K562 (cell line): Measurements from ENCODE around the gene CD109. TPM values are rescaled to one million over a fixed set of nuclear protein-coding genes. Genes with fewer than 3 reads are reported as not detected.

ENCODE experiments used
- ATAC-seq: fragments of 200-7000 bp; cut with Tn5 transposase; 3 replicates; pipeline ENCODE4 v1.9.1; 2020; ENCODE audit warnings: moderate library complexity
- BruUV-seq: library from RNA; stranded (reverse); fragments of 400-500 nt; replicated peaks from 2 replicates; lab custom pipeline; 2021; lab: Mats Ljungman, UMichigan
- CTCF ChIA-PET: fragments of 300-600 bp; formaldehyde crosslinking; extraction: SDS; loops from one replicate; lab custom pipeline; 2021; ENCODE audit warnings: low intra/inter-chr PET ratio; lab: Yijun Ruan, JAX
- POLR2A ChIA-PET: fragments of 300-600, 350-650 bp; sonication (Branson Sonifier 250); formaldehyde crosslinking; extraction: SDS; loops from one replicate; lab custom pipeline; 2021; ENCODE audit warnings: antibody characterized with exemption, inconsistent platforms; lab: Yijun Ruan, JAX
- DNase-seq, 4 experiments: peaks; one replicate each; pipeline versions ENCODE4 v3.0.0 to v3.0.0-alpha.2; 2011 to 2018; ENCODE audit warnings: low spot score in 3 of 4, mixed read lengths in 3 of 4; ENCODE audit errors: extremely low read depth in 1 of 4
- FAIRE-seq: peaks from 2 replicates; lab custom pipeline; 2011; peaks lifted over from hg19 to GRCh38; lab: Jason Lieb, UNC
- H2AFZ ChIP-seq: 2 replicates; pipeline ENCODE4 v1.6.0; 2011; ENCODE audit warnings: low read depth, low read length, control low read depth, inconsistent platforms
- H3K27ac ChIP-seq: fragments of 200-600 bp; 3 replicates; pipeline ENCODE4 v1.8.0; 2011; ENCODE audit warnings: low read depth, mild to moderate bottlenecking, control low read depth, inconsistent platforms, low read length, moderate library complexity, mixed read lengths; ENCODE audit errors: extremely low read depth
- H3K27me3 ChIP-seq, 2 experiments: fragments of 300-600 bp in 1 of 2; 2 replicates in 1 of 2; 3 replicates in 1 of 2; pipeline versions ENCODE4 v1.6.0 to v1.8.0; 2011; ENCODE audit warnings: inconsistent platforms in 2 of 2, low read length in 2 of 2, mild to moderate bottlenecking in 1 of 2, mixed read lengths in 1 of 2, moderate library complexity in 1 of 2; ENCODE audit not compliant: control insufficient read depth in 2 of 2, insufficient read depth in 2 of 2
- H3K36me3 ChIP-seq: fragments of 300-600 bp; 3 replicates; pipeline ENCODE4 v1.8.0; 2011; ENCODE audit warnings: mild to moderate bottlenecking, low read length, inconsistent platforms; ENCODE audit not compliant: control insufficient read depth, insufficient read depth
- H3K4me1 ChIP-seq, 2 experiments: fragments of 200-600 bp in 1 of 2; replicated peaks in 1 of 2; 2 replicates in 1 of 2; 3 replicates in 1 of 2; pipeline versions ENCODE4 v1.5.1 to v1.8.0; 2011; ENCODE audit warnings: inconsistent platforms in 2 of 2, low read length in 2 of 2, mild to moderate bottlenecking in 1 of 2, mixed read lengths in 1 of 2, moderate library complexity in 1 of 2; ENCODE audit not compliant: control insufficient read depth in 2 of 2, insufficient read depth in 2 of 2
- H3K4me2 ChIP-seq: 2 replicates; pipeline ENCODE4 v1.6.1; 2011; ENCODE audit warnings: low read length, control low read depth, inconsistent platforms, mixed read lengths; ENCODE audit not compliant: insufficient read depth
- H3K4me3 ChIP-seq: fragments of 200-600 bp; sonication (generic), shearing (Covaris generic); 2 replicates; pipeline ENCODE4 v1.5.1; 2016; ENCODE audit warnings: control low read depth, inconsistent platforms
- H3K79me2 ChIP-seq: fragments of 200-600 bp; 3 replicates; pipeline ENCODE4 v1.8.0; 2011; ENCODE audit warnings: low read length, inconsistent platforms; ENCODE audit not compliant: control insufficient read depth, insufficient read depth
- H3K9ac ChIP-seq, 2 experiments: 2 replicates each; pipeline versions ENCODE4 v1.6.0 to v1.6.1; 2011; ENCODE audit warnings: low read depth in 2 of 2, low read length in 2 of 2, control low read depth in 1 of 2, inconsistent platforms in 1 of 2, mild to moderate bottlenecking in 1 of 2, mixed read lengths in 1 of 2; ENCODE audit not compliant: insufficient read depth in 1 of 2
- H3K9me1 ChIP-seq: one replicate; pipeline ENCODE4 v1.6.0; 2011; ENCODE audit warnings: inconsistent platforms, mild to moderate bottlenecking, low read length, moderate library complexity; ENCODE audit not compliant: control insufficient read depth, insufficient read depth
- H3K9me3 ChIP-seq: replicated peaks from 2 replicates; pipeline ENCODE4 v1.5.1; 2011; ENCODE audit warnings: low read depth, low read length, inconsistent platforms; ENCODE audit not compliant: control insufficient read depth, insufficient read depth
- H4K20me1 ChIP-seq: replicated peaks from 2 replicates; pipeline ENCODE4 v1.6.1; 2011; ENCODE audit warnings: low read length, inconsistent platforms, mixed read lengths; ENCODE audit not compliant: control insufficient read depth, insufficient read depth
- BCL6 ChIP-seq: fragments of 250-450 bp; sonication (Bioruptor Pico); IDR thresholded peaks from 2 replicates; pipeline ENCODE4 v1.4.0; 2020
- CCNT2 ChIP-seq: IDR thresholded peaks from 2 replicates; pipeline ENCODE4 v1.6.1; 2011; ENCODE audit warnings: borderline replicate concordance, low read depth, mild to moderate bottlenecking, moderate library complexity, mixed read lengths, low read length; ENCODE audit not compliant: insufficient read length; ENCODE audit errors: extremely low read depth
- CXXC5 ChIP-seq: fragments of 250-450 bp; sonication (Bioruptor Pico); IDR thresholded peaks from 2 replicates; pipeline ENCODE4 v1.8.0; 2022; ENCODE audit warnings: inconsistent platforms, mild to moderate bottlenecking, moderate library complexity
- DACH1 ChIP-seq: fragments of 450-650 bp; IDR thresholded peaks from 2 replicates; pipeline ENCODE4 v1.6.1; 2018; ENCODE audit not compliant: partially characterized antibody
- MAFG ChIP-seq: fragments of 450-650 bp; conservative IDR thresholded peaks from 2 replicates; pipeline ENCODE4 v1.6.1; 2016; ENCODE audit warnings: missing genetic modification characterization, missing compliant biosample characterization
- MECOM ChIP-seq: fragments of 250-450 bp; sonication (Bioruptor Pico); IDR thresholded peaks from 2 replicates; pipeline ENCODE4 v1.8.0; 2022; ENCODE audit warnings: inconsistent platforms
- MTA3 ChIP-seq: fragments of 450-650 bp; formaldehyde crosslinking; IDR thresholded peaks from 2 replicates; pipeline ENCODE4 v1.6.1; 2017; ENCODE audit warnings: mild to moderate bottlenecking, borderline replicate concordance
- NR2C2 ChIP-seq, 2 experiments: fragments of 200-800 bp in 1 of 2; sonication (Bioruptor generic) in 1 of 2; sonication (generic) in 1 of 2; formaldehyde crosslinking in 1 of 2; IDR thresholded peaks; 2 replicates each; pipeline versions ENCODE4 v1.6.1 to v1.8.0; 2016 to 2022; ENCODE audit warnings: mild to moderate bottlenecking in 1 of 2, missing compliant biosample characterization in 1 of 2, missing genetic modification characterization in 1 of 2, missing genetic modification reagents in 1 of 2
- PHB ChIP-seq: fragments of 250-450 bp; sonication (Bioruptor Pico); IDR thresholded peaks from 2 replicates; pipeline ENCODE4 v1.5.0; 2021
- TRIM28 ChIP-seq: fragments of 450-650 bp; IDR thresholded peaks from 2 replicates; pipeline ENCODE4 v1.6.1; 2017
- WGBS: fragments of 100-300 bp; shearing (Covaris generic); methylation state at CpG from one replicate; pipeline ENCODE4 v1.1.6; 2016; ENCODE audit warnings: low coverage, mixed read lengths; ENCODE audit not compliant: insufficient coverage; ENCODE audit errors: missing lambda C conversion rate; 5-methylcytosine and 5-hydroxymethylcytosine counted together
- in situ Hi-C: fragments of 300-500 bp; cut with MboI; formaldehyde crosslinking; loops from 4 replicates; pipeline ENCODE4 v1.15.0; 2018; ENCODE audit warnings: inconsistent platforms, mixed read lengths
- intact Hi-C: fragments of 100-400 bp; cut with micrococcal nuclease; formaldehyde crosslinking; loops from 2 replicates; pipeline ENCODE4 v1.14.2; 2022
- polyA plus RNA-seq, 8 experiments: library from polyadenylated mRNA; depleted of rRNA in 4 of 8; stranded (reverse) in 5 of 8; unstranded in 3 of 8; fragments of >200 nt; fragmentation: Nextera tagmentation in 2 of 8; fragmentation: Illumina TruSeq in 1 of 8; extraction: Ambion mirVana in 2 of 8; extraction: Trizol in 1 of 8; gene quantifications; 2 replicates each; pipeline versions ENCODE4 v1.2.1 to v1.2.3, GENCODE V29; 2011 to 2014; ENCODE audit warnings: inconsistent platforms in 1 of 8, missing spikeins in 1 of 8
- total RNA-seq, 7 experiments: library from RNA; depleted of rRNA in 6 of 7; stranded (reverse); fragments of >200 nt in 6 of 7; fragmentation: Illumina TruSeq in 2 of 7; extraction: Trizol in 2 of 7; gene quantifications; 2 replicates each; pipeline versions ENCODE4 v1.2.1 to v1.2.3, GENCODE V29; 2011 to 2021; ENCODE audit warnings: low replicate concordance in 1 of 7
- TF ChIP-seq, protein P1 (sequence below): IDR thresholded peaks from 2 replicates; pipeline ENCODE4 v1.6.1; 2011; ENCODE audit not compliant: insufficient read length; ENCODE audit errors: extremely low read depth
- TF ChIP-seq, protein P2 (sequence below): fragments of 250-450 bp; sonication (Bioruptor Pico); IDR thresholded peaks from 2 replicates; pipeline ENCODE4 v1.5.1; 2021; ENCODE audit warnings: mild to moderate bottlenecking
- TF ChIP-seq, protein P3 (sequence below): fragments of 250-450 bp; sonication (Bioruptor Pico); IDR thresholded peaks from 2 replicates; pipeline ENCODE4 v1.5.0; 2020; ENCODE audit warnings: mild to moderate bottlenecking, borderline replicate concordance
- TF ChIP-seq, protein P4 (sequence below), 2 experiments: fragments of 450-650 bp; conservative IDR thresholded peaks; 2 replicates each; pipeline ENCODE4 v1.6.1; 2017; ENCODE audit warnings: mild to moderate bottlenecking in 2 of 2, moderate library complexity in 2 of 2

Gene CD109
- total and polyA plus RNA-seq, 9 of the 15 experiments (the other 6 are each of a cell fraction or from before 2014, with no cell fraction given): under 0.01 to 0.22 (median 0.11) TPM

DNA sequence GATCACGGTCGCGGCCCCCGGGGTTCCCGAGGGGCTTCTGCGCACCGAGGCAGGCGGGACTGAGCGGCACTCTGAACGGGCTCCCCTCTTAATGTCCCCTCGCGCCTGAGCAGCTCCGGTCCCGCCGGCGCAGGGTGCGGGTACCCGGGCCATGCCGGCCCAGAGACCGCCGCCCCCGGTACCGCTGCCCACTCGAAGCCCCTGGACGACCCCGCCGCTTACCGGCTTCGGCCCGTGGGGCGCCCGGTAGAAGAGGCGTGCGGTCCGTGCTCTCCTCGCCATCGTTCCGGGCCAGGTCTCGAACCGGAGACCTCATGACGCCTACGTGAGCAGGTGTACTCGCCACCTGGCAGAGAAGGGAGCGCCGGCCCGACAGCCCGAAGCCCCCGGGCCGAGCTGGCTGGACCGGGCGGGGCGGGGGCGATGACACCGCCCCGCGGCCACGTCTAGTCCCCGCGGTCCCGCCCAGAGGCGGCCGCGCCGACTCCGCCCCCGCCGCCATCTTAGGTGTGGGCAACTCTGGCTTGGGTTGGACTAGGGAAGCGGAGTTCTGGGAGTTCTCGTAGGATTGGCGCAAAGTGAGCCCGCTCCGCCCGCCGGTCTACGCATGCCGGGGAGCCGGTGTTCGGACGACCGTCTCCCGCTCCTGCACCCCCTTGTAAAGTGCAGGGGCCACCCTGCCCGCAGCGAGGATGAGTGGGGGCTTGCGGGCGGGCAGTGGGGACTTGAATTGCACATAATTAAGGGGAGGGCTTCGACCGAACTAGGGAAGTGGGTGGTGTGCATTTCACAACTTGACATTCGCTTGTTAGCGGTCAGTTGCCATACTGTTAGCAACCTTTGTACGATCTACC lies 42.2 kb upstream of the CD109 start, which contains the start of gene SLC17A5:
Gene SLC17A5 (minus strand): TSS at position 422 of the 854 bp plus-strand sequence. CDS start 106 bp downstream, at position 316.
- H3K9ac ChIP-seq: peak within 1 kb of the TSS; percentile 87 to 96
- H3K27me3 ChIP-seq: no peaks in the 10 kb centered on the region
- DNase-seq (peak; percentile 92 to 96 (median 94)), FAIRE-seq (peak; percentile 82), ATAC-seq (peak; percentile 96)
- peak within 1 kb of the TSS; percentile 90 for H3K27ac ChIP-seq
- intact Hi-C loops (loop anchor here (2.0 kb wide), 1 partner anchor 139 kb away; no protein-coding TSS in a partner anchor), in situ Hi-C loops (no loop called here)
- WGBS: 1% methylated on average over 70 of the region's 90 CpGs
- peak within 1 kb of the TSS; percentile 90 for H3K4me3 ChIP-seq
- no peaks in the 10 kb centered on the region for H3K36me3 ChIP-seq
- CTCF ChIA-PET: interaction anchor here (3.0 kb wide), 1 partner anchor 139 kb away, joined by 21 read pairs; no protein-coding TSS in a partner anchor
- no TSS peak for BruUV-seq
- peaks cover 16% of the 10 kb centered on the region; the same call in 2 of the 3 replicates for H3K79me2 ChIP-seq
- H2AFZ ChIP-seq: peak within 1 kb of the TSS; percentile 99
- H3K4me1 ChIP-seq: peaks cover 5 to 10% of the 10 kb centered on the region in 2 experiments; a peak in 3 of 5 replicates
- POLR2A ChIA-PET: interaction anchor here (0.6 to 4.1 kb wide), 9 partner anchors 10 to 192 kb away, joined by 3 to 91 read pairs (median 4); partner anchors contain the start of genes EEF1A1 and MTO1
- no peaks in the 10 kb centered on the region for H4K20me1 ChIP-seq
- H3K4me2 ChIP-seq: peak within 1 kb of the TSS; percentile 93
- H3K9me1 ChIP-seq: no peaks in the 10 kb centered on the region
- H3K9me3 ChIP-seq: no peaks in the 10 kb centered on the region
- peak; percentile 94 for TF ChIP-seq CXXC5 (CRISPR knock-in tag)
- TF ChIP-seq, protein P1, sequence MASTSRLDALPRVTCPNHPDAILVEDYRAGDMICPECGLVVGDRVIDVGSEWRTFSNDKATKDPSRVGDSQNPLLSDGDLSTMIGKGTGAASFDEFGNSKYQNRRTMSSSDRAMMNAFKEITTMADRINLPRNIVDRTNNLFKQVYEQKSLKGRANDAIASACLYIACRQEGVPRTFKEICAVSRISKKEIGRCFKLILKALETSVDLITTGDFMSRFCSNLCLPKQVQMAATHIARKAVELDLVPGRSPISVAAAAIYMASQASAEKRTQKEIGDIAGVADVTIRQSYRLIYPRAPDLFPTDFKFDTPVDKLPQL: no peak
- TF ChIP-seq, protein P2, sequence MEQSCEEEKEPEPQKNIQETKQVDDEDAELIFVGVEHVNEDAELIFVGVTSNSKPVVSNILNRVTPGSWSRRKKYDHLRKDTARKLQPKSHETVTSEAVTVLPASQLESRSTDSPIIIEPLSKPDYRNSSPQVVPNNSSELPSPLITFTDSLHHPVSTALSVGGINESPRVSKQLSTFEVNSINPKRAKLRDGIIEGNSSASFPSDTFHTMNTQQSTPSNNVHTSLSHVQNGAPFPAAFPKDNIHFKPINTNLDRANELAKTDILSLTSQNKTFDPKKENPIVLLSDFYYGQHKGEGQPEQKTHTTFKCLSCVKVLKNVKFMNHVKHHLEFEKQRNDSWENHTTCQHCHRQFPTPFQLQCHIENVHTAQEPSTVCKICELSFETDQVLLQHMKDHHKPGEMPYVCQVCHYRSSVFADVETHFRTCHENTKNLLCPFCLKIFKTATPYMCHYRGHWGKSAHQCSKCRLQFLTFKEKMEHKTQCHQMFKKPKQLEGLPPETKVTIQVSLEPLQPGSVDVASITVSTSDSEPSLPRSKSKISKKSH (CRISPR knock-in tag): no peak
- TF ChIP-seq CCNT2: peak; percentile 78
- no peak for TF ChIP-seq BCL6 (CRISPR knock-in tag)
- peak; percentile 73; the same call in 1 of the 2 replicates for TF ChIP-seq MTA3
- no peak for TF ChIP-seq DACH1
- TF ChIP-seq, protein P3, sequence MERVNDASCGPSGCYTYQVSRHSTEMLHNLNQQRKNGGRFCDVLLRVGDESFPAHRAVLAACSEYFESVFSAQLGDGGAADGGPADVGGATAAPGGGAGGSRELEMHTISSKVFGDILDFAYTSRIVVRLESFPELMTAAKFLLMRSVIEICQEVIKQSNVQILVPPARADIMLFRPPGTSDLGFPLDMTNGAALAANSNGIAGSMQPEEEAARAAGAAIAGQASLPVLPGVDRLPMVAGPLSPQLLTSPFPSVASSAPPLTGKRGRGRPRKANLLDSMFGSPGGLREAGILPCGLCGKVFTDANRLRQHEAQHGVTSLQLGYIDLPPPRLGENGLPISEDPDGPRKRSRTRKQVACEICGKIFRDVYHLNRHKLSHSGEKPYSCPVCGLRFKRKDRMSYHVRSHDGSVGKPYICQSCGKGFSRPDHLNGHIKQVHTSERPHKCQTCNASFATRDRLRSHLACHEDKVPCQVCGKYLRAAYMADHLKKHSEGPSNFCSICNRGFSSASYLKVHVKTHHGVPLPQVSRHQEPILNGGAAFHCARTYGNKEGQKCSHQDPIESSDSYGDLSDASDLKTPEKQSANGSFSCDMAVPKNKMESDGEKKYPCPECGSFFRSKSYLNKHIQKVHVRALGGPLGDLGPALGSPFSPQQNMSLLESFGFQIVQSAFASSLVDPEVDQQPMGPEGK (CRISPR knock-in tag): no peak
- no peak for TF ChIP-seq TRIM28
- TF ChIP-seq PHB (CRISPR knock-in tag): peak; percentile 91; the same call in 1 of the 2 replicates
- no peak for TF ChIP-seq MECOM (CRISPR knock-in tag)
- TF ChIP-seq, protein P4, sequence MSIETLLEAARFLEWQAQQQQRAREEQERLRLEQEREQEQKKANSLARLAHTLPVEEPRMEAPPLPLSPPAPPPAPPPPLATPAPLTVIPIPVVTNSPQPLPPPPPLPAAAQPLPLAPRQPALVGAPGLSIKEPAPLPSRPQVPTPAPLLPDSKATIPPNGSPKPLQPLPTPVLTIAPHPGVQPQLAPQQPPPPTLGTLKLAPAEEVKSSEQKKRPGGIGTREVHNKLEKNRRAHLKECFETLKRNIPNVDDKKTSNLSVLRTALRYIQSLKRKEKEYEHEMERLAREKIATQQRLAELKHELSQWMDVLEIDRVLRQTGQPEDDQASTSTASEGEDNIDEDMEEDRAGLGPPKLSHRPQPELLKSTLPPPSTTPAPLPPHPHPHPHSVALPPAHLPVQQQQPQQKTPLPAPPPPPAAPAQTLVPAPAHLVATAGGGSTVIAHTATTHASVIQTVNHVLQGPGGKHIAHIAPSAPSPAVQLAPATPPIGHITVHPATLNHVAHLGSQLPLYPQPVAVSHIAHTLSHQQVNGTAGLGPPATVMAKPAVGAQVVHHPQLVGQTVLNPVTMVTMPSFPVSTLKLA (conservative IDR thresholded peaks at IDR 0.05): peak in 1 of 2 experiments; percentile 81; a peak in 2 of 4 replicates
- TF ChIP-seq NR2C2 (CRISPR knock-in tag; IDR thresholded peaks at IDR 0.05): 0 out of 2 replicates have a peak, but pooled peaks have one; percentile 30
- TF ChIP-seq NR2C2 (tag; IDR thresholded peaks at IDR 0.05): peak; percentile 62; the same call in 1 of the 2 replicates
- TF ChIP-seq MAFG (tag): no peak
